H9 (cell line): Measurements from ENCODE around the gene DTD1. TPM values are rescaled to one million over a fixed set of nuclear protein-coding genes. Genes with fewer than 3 reads are reported as not detected.

Experiments
- DNase-seq: peaks from one replicate; pipeline ENCODE4 v3.0.0-alpha.2; 2017
- H2AFZ ChIP-seq: one replicate; pipeline ENCODE4 v1.6.1; 2013; ENCODE audit warnings: mild to moderate bottlenecking, low read length, control low read depth, moderate library complexity
- H2AK5ac ChIP-seq: 2 replicates; pipeline ENCODE4 v1.6.1; 2013; ENCODE audit warnings: low read length, control low read depth, mixed read lengths; ENCODE audit not compliant: insufficient read length
- H2BK120ac ChIP-seq: one replicate; pipeline ENCODE4 v1.6.1; 2013; ENCODE audit warnings: low read depth, mild to moderate bottlenecking, low read length, control low read depth, inconsistent platforms; ENCODE audit not compliant: poor library complexity, severe bottlenecking
- H2BK12ac ChIP-seq: 2 replicates; pipeline ENCODE4 v1.6.1; 2013; ENCODE audit warnings: low read length, control low read depth, mixed read lengths, low read depth; ENCODE audit not compliant: insufficient read length
- H2BK15ac ChIP-seq: 2 replicates; pipeline ENCODE4 v1.6.1; 2013; ENCODE audit warnings: low read depth, low read length, control low read depth
- H2BK20ac ChIP-seq: one replicate; pipeline ENCODE4 v1.6.1; 2013; ENCODE audit warnings: low read depth, mild to moderate bottlenecking, low read length, control low read depth, inconsistent platforms; ENCODE audit not compliant: poor library complexity, severe bottlenecking
- H2BK5ac ChIP-seq: 2 replicates; pipeline ENCODE4 v1.6.1; 2013; ENCODE audit warnings: low read length, control low read depth, mixed read lengths; ENCODE audit not compliant: insufficient read length
- H3K14ac ChIP-seq: 2 replicates; pipeline ENCODE4 v1.6.1; 2013; ENCODE audit warnings: low read length, control low read depth; ENCODE audit not compliant: insufficient read depth
- H3K18ac ChIP-seq: 2 replicates; pipeline ENCODE4 v1.6.1; 2013; ENCODE audit warnings: low read depth, mild to moderate bottlenecking, mixed read lengths, low read length, control low read depth; ENCODE audit not compliant: insufficient read length
- H3K23ac ChIP-seq: 2 replicates; pipeline ENCODE4 v1.6.1; 2013; ENCODE audit warnings: low read length, control low read depth, mixed read lengths, low read depth; ENCODE audit not compliant: insufficient read length
- H3K23me2 ChIP-seq: 2 replicates; pipeline ENCODE4 v1.6.1; 2013; ENCODE audit warnings: low read depth, mild to moderate bottlenecking, mixed read lengths, low read length, control low read depth; ENCODE audit not compliant: insufficient read length, poor library complexity, severe bottlenecking
- H3K27ac ChIP-seq: 2 replicates; pipeline ENCODE4 v1.5.1; 2013; ENCODE audit warnings: low read length, control low read depth, mixed read lengths, low read depth; ENCODE audit not compliant: insufficient read length
- H3K27me3 ChIP-seq: 2 replicates; pipeline ENCODE4 v1.6.1; 2013; ENCODE audit warnings: low read length, control low read depth, inconsistent platforms; ENCODE audit not compliant: insufficient read depth
- H3K4ac ChIP-seq: 2 replicates; pipeline ENCODE4 v1.6.1; 2013; ENCODE audit warnings: low read depth, mild to moderate bottlenecking, control low read depth, inconsistent platforms, low read length, moderate library complexity
- H3K4me1 ChIP-seq: 2 replicates; pipeline ENCODE4 v1.6.1; 2013; ENCODE audit warnings: low read length, control low read depth, inconsistent platforms; ENCODE audit not compliant: insufficient read depth
- H3K4me2 ChIP-seq: 2 replicates; pipeline ENCODE4 v1.6.1; 2013; ENCODE audit warnings: low read length, control low read depth, mixed read lengths; ENCODE audit not compliant: insufficient read length, insufficient read depth
- H3K56ac ChIP-seq: 2 replicates; pipeline ENCODE4 v1.6.1; 2013; ENCODE audit warnings: low read depth, mild to moderate bottlenecking, mixed read lengths, low read length, control low read depth; ENCODE audit not compliant: insufficient read length
- H3K79me1 ChIP-seq: 2 replicates; pipeline ENCODE4 v1.6.1; 2013; ENCODE audit warnings: low read depth, mild to moderate bottlenecking, moderate library complexity, low read length, control low read depth, inconsistent platforms; ENCODE audit not compliant: insufficient read depth, poor library complexity, severe bottlenecking
- H3K79me2 ChIP-seq: 2 replicates; pipeline ENCODE4 v1.6.1; 2013; ENCODE audit warnings: low read length, control low read depth, inconsistent platforms; ENCODE audit not compliant: insufficient read depth
- H3K9ac ChIP-seq: 2 replicates; pipeline ENCODE4 v1.6.1; 2013; ENCODE audit warnings: low read length, control low read depth, mixed read lengths; ENCODE audit not compliant: insufficient read length; ENCODE audit errors: extremely low read depth
- H3K9me3 ChIP-seq: one replicate; pipeline ENCODE4 v1.6.1; 2013; ENCODE audit warnings: low read depth, low read length, inconsistent platforms; ENCODE audit not compliant: control insufficient read depth
- H3T11ph ChIP-seq: one replicate; pipeline ENCODE4 v1.6.1; 2013; ENCODE audit warnings: mild to moderate bottlenecking, low read length, control low read depth, inconsistent platforms
- H4K20me1 ChIP-seq: one replicate; pipeline ENCODE4 v1.6.1; 2013; ENCODE audit not compliant: control insufficient read depth, insufficient read length, insufficient read depth
- H4K5ac ChIP-seq: 2 replicates; pipeline ENCODE4 v1.6.1; 2013; ENCODE audit warnings: low read depth, mild to moderate bottlenecking, mixed read lengths, low read length, control low read depth; ENCODE audit not compliant: insufficient read length
- H4K8ac ChIP-seq: replicated peaks from 2 replicates; pipeline ENCODE4 v1.6.1; 2013; ENCODE audit warnings: low read length, control low read depth, mixed read lengths, low read depth; ENCODE audit not compliant: insufficient read length
- H4K91ac ChIP-seq: 2 replicates; pipeline ENCODE4 v1.6.1; 2013; ENCODE audit warnings: low read depth, mild to moderate bottlenecking, moderate library complexity, mixed read lengths, low read length, control low read depth; ENCODE audit not compliant: insufficient read length
- H3K27ac Mint-ChIP-seq, 3 experiments: 2 replicates in 2 of 3; 3 replicates in 1 of 3; pipeline ENCODE4 v1.8.0; 2020 to 2021; ENCODE audit warnings: mixed read lengths in 3 of 3, mild to moderate bottlenecking in 1 of 3, moderate library complexity in 1 of 3
- H3K27me3 Mint-ChIP-seq: 2 replicates; pipeline ENCODE4 v1.8.0; 2021; ENCODE audit warnings: low read depth, mild to moderate bottlenecking, moderate library complexity, mixed read lengths
- H3K36me3 Mint-ChIP-seq, 3 experiments: 2 replicates in 2 of 3; 3 replicates in 1 of 3; pipeline ENCODE4 v1.8.0; 2020 to 2021; ENCODE audit warnings: low read depth in 3 of 3, mixed read lengths in 3 of 3; ENCODE audit not compliant: insufficient read depth in 1 of 3
- H3K4me1 Mint-ChIP-seq, 2 experiments: 2 replicates each; pipeline ENCODE4 v1.8.0; 2020; ENCODE audit warnings: mixed read lengths in 2 of 2
- H3K4me3 Mint-ChIP-seq, 2 experiments: 2 replicates in 1 of 2; 3 replicates in 1 of 2; pipeline ENCODE4 v1.8.0; 2020 to 2021; ENCODE audit warnings: mild to moderate bottlenecking in 2 of 2, mixed read lengths in 2 of 2, moderate library complexity in 1 of 2
- H3K9me3 Mint-ChIP-seq, 2 experiments: 2 replicates in 1 of 2; 3 replicates in 1 of 2; pipeline ENCODE4 v1.8.0; 2020; ENCODE audit warnings: mild to moderate bottlenecking in 2 of 2, mixed read lengths in 2 of 2, moderate library complexity in 1 of 2
- CTCF ChIP-seq: fragments of 200-600 bp; sonication (generic); conservative IDR thresholded peaks from 3 replicates; pipeline ENCODE4 v1.8.0; 2021; ENCODE audit warnings: antibody characterized with exemption, mild to moderate bottlenecking
- WGBS: extraction: QIAGEN DNeasy Blood & Tissue Kit; methylation state at CpG from one replicate; pipeline ENCODE4 v1.1.7; 2013; ENCODE audit warnings: missing lambda C conversion rate, low lambda C conversion rate, mixed read lengths; ENCODE audit not compliant: insufficient read length; ENCODE audit errors: extremely low coverage; 5-methylcytosine and 5-hydroxymethylcytosine counted together
- total RNA-seq: library from RNA; stranded (reverse); gene quantifications from 2 replicates; pipeline ENCODE4 v1.2.1, GENCODE V29; 2021

The DTD1 gene
- total RNA-seq, 1 experiment from 2014 or later = 62.0 TPM

- H2BK5ac ChIP-seq = no peak overlapping the region
- H3K4ac ChIP-seq = no peak overlapping the region
- no peaks in the 10 kb centered on the region for H3K79me1 ChIP-seq
- no peak overlapping the region for H3K56ac ChIP-seq
- no peaks in the 10 kb centered on the region for H3K4me1 ChIP-seq
- no peak overlapping the region for H3K9ac ChIP-seq
- no peaks in the 10 kb centered on the region for H3K9me3 Mint-ChIP-seq
- H4K91ac ChIP-seq = no peak overlapping the region
- H2BK15ac ChIP-seq = no peak overlapping the region
- H3K36me3 Mint-ChIP-seq = peaks cover 0 to under 1% (median 0%) of the 10 kb centered on the region in 3 experiments; a peak in 1 of 7 replicates
- DNase-seq = no peak
- H3K9me3 ChIP-seq = no peaks in the 10 kb centered on the region
- no peaks in the 10 kb centered on the region for H4K20me1 ChIP-seq
- H3K4me3 Mint-ChIP-seq = no peak overlapping the region
- H4K5ac ChIP-seq = no peak overlapping the region
- no peak overlapping the region for H3K4me2 ChIP-seq
- H3K14ac ChIP-seq = no peak overlapping the region
- H3K27ac ChIP-seq = no peak overlapping the region
- no peak overlapping the region for H3T11ph ChIP-seq
- H2BK20ac ChIP-seq = no peak overlapping the region
- H3K27ac Mint-ChIP-seq = no peak overlapping the region
- H4K8ac ChIP-seq = no peak overlapping the region
- no peak overlapping the region for H3K23ac ChIP-seq
- no peaks in the 10 kb centered on the region for H3K79me2 ChIP-seq
- H3K23me2 ChIP-seq = no peaks in the 10 kb centered on the region
- H2BK120ac ChIP-seq = no peak overlapping the region
- no peaks in the 10 kb centered on the region for H3K27me3 ChIP-seq
- no peak for TF ChIP-seq CTCF
- no peak overlapping the region for H3K18ac ChIP-seq
- H2BK12ac ChIP-seq = no peak overlapping the region
- H3K27me3 Mint-ChIP-seq = no peaks in the 10 kb centered on the region
- no CpG with 5 or more reads among the region's 1 CpG for WGBS
- no peak overlapping the region for H2AK5ac ChIP-seq
- H3K4me1 Mint-ChIP-seq = peaks cover 14 to 16% of the 10 kb centered on the region in 2 experiments
- no peak overlapping the region for H2AFZ ChIP-seq
Measured at GRCh38 chr20:18689557-18689956, 101.7 kb downstream of the DTD1 start.
